RWPE2 (cell line): ENCODE measurements around the gene EXOC7.

Source experiments
- ATAC-seq: fragments of 200-7000 bp; cut with Tn5 transposase; 3 replicates; pipeline ENCODE4 v1.9.1; 2021; ENCODE audit warnings: low read depth
- DNase-seq: peaks from one replicate; pipeline ENCODE4 v3.0.0-alpha.2; 2020; ENCODE audit warnings: low spot score
- H3K27ac ChIP-seq: fragments of 450-650 bp; 2 replicates; pipeline ENCODE4 v1.5.1; 2017; ENCODE audit warnings: mild to moderate bottlenecking; ENCODE audit not compliant: poor library complexity, severe bottlenecking
- H3K27me3 ChIP-seq: fragments of 250-450 bp; sonication (Bioruptor Pico); 2 replicates; pipeline ENCODE4 v1.5.1; 2021; ENCODE audit warnings: mild to moderate bottlenecking, moderate library complexity; ENCODE audit not compliant: insufficient read depth, poor library complexity, severe bottlenecking
- H3K36me3 ChIP-seq: fragments of 250-450 bp; sonication (Bioruptor Pico); 2 replicates; pipeline ENCODE4 v1.5.1; 2020; ENCODE audit warnings: low read depth, mild to moderate bottlenecking, moderate library complexity
- H3K4me1 ChIP-seq: fragments of 250-450 bp; sonication (Bioruptor Pico); 2 replicates; pipeline ENCODE4 v1.5.1; 2021; ENCODE audit warnings: mild to moderate bottlenecking, moderate library complexity; ENCODE audit not compliant: insufficient read depth, poor library complexity, severe bottlenecking
- H3K4me3 ChIP-seq: fragments of 250-450 bp; sonication (Bioruptor Pico); 2 replicates; pipeline ENCODE4 v1.5.1; 2021; ENCODE audit warnings: mild to moderate bottlenecking, moderate library complexity; ENCODE audit not compliant: severe bottlenecking
- H3K9me3 ChIP-seq: fragments of 250-450 bp; sonication (Bioruptor Pico); 2 replicates; pipeline ENCODE4 v1.5.1; 2021; ENCODE audit warnings: mild to moderate bottlenecking, moderate library complexity; ENCODE audit not compliant: severe bottlenecking
- TF ChIP-seq, protein P1 (sequence below): fragments of 450-650 bp; IDR thresholded peaks from one replicate; pipeline ENCODE4 v1.5.1; 2017; ENCODE audit warnings: mild to moderate bottlenecking, moderate library complexity; ENCODE audit not compliant: poor library complexity, severe bottlenecking

Gene EXOC7

DNA sequence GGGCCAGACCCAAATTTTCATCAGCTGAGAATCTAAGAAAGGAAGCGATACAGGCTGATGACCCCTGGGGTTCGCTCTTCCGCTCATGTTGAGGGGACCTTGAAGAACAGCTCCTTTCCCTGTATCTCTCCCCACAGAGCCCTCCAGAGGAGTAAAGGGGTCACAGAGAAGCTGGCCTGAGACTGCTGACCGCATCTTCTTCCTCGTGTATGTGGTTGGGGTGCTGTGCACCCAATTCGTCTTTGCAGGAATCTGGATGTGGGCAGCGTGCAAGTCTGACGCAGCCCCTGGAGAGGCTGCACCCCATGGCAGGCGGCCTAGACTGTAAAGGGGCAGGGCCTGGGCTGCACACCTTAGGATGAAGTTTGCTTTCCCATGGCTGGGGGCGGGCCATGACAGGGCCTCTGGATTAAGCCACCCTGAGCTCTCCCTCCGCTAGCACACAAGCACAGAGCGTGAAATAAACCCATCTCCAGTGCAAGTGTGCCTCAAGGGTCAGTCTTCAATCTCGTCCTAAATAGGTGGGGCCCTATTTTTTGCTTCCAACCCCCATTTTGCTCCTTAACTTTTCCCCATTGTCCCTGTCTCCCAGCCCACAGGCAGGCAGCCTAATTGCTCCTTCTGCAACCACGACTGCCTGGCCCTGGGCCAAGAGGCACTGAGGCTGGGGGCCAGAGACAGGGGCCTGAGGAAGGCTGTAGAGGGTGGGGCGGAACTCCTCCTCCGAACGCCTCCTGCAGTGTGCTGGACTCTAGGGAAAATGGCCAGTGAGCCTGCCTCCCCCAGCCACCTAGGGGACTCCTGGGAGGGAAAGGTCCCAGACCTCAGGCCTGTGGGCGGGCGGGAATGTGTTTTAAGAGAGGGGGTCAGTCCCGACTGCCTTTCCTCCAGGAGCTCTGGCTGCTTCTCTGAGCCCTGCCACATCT, 21.0 kb downstream of the EXOC7 start:
- no peak overlapping the region for H3K4me3 ChIP-seq
- peaks cover 17% of the 10 kb centered on the region for H3K36me3 ChIP-seq
- ATAC-seq, result 0 out of 3 replicates have a peak, but pooled peaks have one; percentile 2
- no peaks in the 10 kb centered on the region for H3K4me1 ChIP-seq
- peaks cover 25% of the 10 kb centered on the region for H3K27me3 ChIP-seq
- no peak for DNase-seq
- H3K27ac ChIP-seq, result no peak overlapping the region
- no peaks in the 10 kb centered on the region for H3K9me3 ChIP-seq
- TF ChIP-seq, protein P1, sequence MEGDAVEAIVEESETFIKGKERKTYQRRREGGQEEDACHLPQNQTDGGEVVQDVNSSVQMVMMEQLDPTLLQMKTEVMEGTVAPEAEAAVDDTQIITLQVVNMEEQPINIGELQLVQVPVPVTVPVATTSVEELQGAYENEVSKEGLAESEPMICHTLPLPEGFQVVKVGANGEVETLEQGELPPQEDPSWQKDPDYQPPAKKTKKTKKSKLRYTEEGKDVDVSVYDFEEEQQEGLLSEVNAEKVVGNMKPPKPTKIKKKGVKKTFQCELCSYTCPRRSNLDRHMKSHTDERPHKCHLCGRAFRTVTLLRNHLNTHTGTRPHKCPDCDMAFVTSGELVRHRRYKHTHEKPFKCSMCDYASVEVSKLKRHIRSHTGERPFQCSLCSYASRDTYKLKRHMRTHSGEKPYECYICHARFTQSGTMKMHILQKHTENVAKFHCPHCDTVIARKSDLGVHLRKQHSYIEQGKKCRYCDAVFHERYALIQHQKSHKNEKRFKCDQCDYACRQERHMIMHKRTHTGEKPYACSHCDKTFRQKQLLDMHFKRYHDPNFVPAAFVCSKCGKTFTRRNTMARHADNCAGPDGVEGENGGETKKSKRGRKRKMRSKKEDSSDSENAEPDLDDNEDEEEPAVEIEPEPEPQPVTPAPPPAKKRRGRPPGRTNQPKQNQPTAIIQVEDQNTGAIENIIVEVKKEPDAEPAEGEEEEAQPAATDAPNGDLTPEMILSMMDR, result no peak

DNA sequence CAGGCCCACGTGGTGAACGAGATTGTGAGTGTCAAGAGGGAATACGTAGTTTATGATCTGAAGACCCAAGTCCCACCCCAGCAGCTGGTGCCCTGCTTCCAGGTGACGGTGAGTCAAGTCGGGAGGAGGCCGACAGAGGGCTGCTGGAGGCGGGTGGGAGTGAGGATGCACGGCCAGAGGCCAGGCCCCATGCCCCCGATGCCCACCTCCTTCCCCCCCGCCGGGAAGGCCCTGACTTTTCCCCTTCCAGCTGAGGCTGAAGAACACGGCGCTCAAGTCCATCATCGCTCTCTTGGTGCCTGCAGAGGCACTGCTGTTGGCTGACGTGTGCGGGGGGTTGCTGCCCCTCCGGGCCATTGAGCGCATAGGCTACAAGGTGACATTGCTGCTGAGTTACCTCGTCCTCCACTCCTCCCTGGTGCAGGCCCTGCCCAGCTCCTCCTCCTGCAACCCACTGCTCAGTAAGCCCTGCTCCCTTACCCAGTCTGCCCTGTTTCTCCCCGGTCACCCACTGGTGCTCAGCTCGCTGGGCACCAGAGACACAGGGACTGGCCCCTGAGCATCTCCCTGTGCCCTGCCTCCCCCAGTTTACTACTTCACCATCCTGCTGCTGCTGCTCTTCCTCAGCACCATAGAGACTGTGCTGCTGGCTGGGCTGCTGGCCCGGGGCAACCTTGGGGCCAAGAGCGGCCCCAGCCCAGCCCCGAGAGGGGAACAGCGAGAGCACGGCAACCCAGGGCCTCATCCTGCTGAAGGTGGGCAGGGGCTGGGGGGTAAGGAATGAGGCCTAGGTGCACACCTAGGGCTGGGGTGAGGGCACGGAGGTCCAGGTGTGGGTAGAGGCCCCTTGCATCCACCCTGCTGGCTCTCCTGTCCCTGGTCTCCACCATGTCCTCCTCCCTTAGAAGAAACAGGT, 22.0 kb downstream of the EXOC7 start:
- TF ChIP-seq, protein P1, result no peak
- no peaks in the 10 kb centered on the region for H3K9me3 ChIP-seq
- no peak overlapping the region for H3K4me3 ChIP-seq
- ATAC-seq, result no peak
- no peaks in the 10 kb centered on the region for H3K4me1 ChIP-seq
- no peak for DNase-seq
- no peak overlapping the region for H3K27ac ChIP-seq
- peaks cover 11% of the 10 kb centered on the region for H3K36me3 ChIP-seq
- H3K27me3 ChIP-seq, result peaks cover 35% of the 10 kb centered on the region

DNA sequence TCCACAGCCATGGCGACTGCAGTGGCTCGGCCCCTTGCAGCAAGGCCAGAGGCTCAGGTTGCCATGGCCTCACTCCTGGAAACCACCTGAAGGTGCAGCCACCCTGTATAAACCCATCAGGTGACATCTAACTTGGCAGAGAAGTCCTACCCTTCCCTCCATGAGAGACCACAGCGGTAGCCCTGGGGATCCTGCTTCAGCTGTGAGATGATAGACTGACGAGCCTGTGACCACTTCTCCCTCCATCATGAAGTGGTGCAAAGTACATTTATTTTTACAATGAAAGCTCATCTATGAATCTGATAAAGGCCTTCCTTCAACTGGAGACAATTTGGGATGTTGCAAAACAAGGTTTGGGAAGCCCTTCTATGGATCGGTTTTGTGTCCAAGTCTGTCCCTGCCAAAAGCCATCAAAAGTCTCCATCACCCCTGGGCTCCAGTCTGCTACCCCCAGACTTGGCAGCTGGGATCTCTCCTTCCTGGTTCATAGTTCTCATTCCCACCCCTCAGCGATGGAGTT, 22.8 kb downstream of the EXOC7 start:
- ATAC-seq (peak; percentile 3; the same call in 2 of the 3 replicates), DNase-seq (no peak)
- peaks cover 42% of the 10 kb centered on the region for H3K27me3 ChIP-seq
- H3K27ac ChIP-seq, result no peak overlapping the region
- H3K9me3 ChIP-seq, result no peaks in the 10 kb centered on the region
- peaks cover 10% of the 10 kb centered on the region for H3K36me3 ChIP-seq
- H3K4me3 ChIP-seq, result no peak overlapping the region
- H3K4me1 ChIP-seq, result no peaks in the 10 kb centered on the region
- TF ChIP-seq, protein P1, result no peak

DNA sequence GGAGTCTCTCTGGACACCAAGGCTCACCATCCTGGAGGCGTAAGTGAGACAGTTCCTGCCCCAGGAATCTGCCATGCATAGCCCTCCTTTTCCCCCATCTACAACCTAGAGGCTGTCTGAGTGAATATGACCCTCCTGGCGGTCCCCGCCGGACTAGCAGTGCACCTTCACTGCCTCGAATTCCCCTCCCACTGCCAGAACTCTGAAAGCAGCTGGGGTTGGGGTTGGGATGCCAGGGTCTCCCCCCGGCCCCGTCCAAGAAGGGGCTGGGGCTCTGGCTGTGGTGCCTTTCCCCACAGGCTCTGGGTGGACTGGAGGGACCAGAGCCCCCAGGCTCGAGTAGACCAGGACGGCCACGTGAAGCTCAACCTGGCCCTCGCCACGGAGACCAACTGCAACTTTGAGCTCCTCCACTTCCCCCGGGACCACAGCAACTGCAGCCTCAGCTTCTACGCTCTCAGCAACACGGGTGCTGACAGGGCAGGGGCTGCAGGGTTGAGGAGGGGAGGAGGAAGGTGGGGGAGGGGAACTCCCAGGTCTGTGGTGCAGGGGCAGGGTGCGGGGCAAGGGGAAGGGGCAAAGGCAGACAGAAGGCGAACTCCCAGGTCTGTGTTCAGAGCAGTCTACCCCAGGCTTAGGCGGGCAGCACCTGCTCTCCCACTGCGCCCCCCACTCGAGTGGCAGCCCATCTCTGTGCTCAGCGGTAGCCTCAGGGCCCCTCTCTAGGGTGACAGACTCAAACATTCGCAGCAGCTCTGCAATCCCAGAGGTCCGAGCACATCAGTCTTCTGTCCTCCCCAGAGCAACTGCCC, 23.4 kb downstream of the EXOC7 start:
- ATAC-seq, result peak; percentile 34; the same call in 2 of the 3 replicates
- H3K27me3 ChIP-seq, result peaks cover 49% of the 10 kb centered on the region
- no peak overlapping the region for H3K4me3 ChIP-seq
- H3K9me3 ChIP-seq, result no peaks in the 10 kb centered on the region
- TF ChIP-seq, protein P1, result no peak
- no peak for DNase-seq
- H3K4me1 ChIP-seq, result no peaks in the 10 kb centered on the region
- peaks cover 10% of the 10 kb centered on the region for H3K36me3 ChIP-seq
- H3K27ac ChIP-seq, result no peak overlapping the region
